Gastrocnemius medialis (tissue), 4 donors: ENCODE data around the gene ALKAL2. TPM values are rescaled to one million over a fixed set of nuclear protein-coding genes. Genes with fewer than 3 reads are reported as not detected.

Experiments
- ATAC-seq, 2 donors: fragments of 150-250 bp; one replicate each; pipeline ENCODE4 v1.9.1; 2016
- DNase-seq, 2 donors: peaks; one replicate each; pipeline ENCODE4 v3.0.0-alpha.2; 2019
- H3K27ac ChIP-seq, 4 donors: fragments of 200-600 bp; sonication (generic); 1 replicate in 1 of 4; 2 replicates in 3 of 4; pipeline ENCODE4 v1.5.1; 2016 to 2018; ENCODE audit warnings: mild to moderate bottlenecking in 2 of 4, moderate library complexity in 1 of 4
- H3K27me3 ChIP-seq, 3 donors: fragments of 200-600 bp; sonication (generic) in 2 of 3; 1 replicate in 1 of 3; 2 replicates in 2 of 3; pipeline versions ENCODE4 v1.5.1 to v1.6.0; 2016 to 2019; ENCODE audit warnings: mild to moderate bottlenecking in 1 of 3, moderate library complexity in 1 of 3
- H3K36me3 ChIP-seq, 2 donors: fragments of 200-600 bp; sonication (generic) in 1 of 2; one replicate each; pipeline ENCODE4 v1.5.1; 2017 to 2018
- H3K4me1 ChIP-seq, 2 donors: fragments of 200-600 bp; sonication (generic) in 1 of 2; one replicate each; pipeline ENCODE4 v1.5.1; 2016 to 2017; ENCODE audit warnings: mild to moderate bottlenecking in 2 of 2
- H3K4me3 ChIP-seq, 4 donors: fragments of 200-600 bp; sonication (generic) in 3 of 4; 1 replicate in 1 of 4; 2 replicates in 3 of 4; pipeline ENCODE4 v1.5.1; 2016 to 2019; ENCODE audit warnings: mild to moderate bottlenecking in 2 of 4
- H3K9me3 ChIP-seq, 3 donors: fragments of 200-600 bp; sonication (generic) in 2 of 3; 1 replicate in 1 of 3; 2 replicates in 2 of 3; pipeline ENCODE4 v1.5.1; 2016 to 2019
- POLR2A ChIP-seq, 2 donors: fragments of 450-650 bp; IDR thresholded peaks; one replicate each; pipeline ENCODE4 v1.6.1; 2017; ENCODE audit warnings: antibody characterized with exemption in 2 of 2, mild to moderate bottlenecking in 2 of 2, moderate library complexity in 2 of 2
- in situ Hi-C, 4 donors: fragments of 200-750 bp; cut with MboI; loops; one replicate each; pipeline versions ENCODE4 v1.15.0 to v1.8.0; 2017; ENCODE audit warnings: low sequenced_read_pairs in 4 of 4
- intact Hi-C: fragments of 100-400 bp; cut with DNase I; formaldehyde crosslinking; loops from one replicate; pipeline ENCODE4 v1.15.1; 2023; ENCODE audit warnings: low total_unique reads
- total RNA-seq, 4 donors: library from RNA; depleted of rRNA; stranded (reverse); fragments of >200 nt; gene quantifications; one replicate each; pipeline versions ENCODE4 v1.1.0 to v1.2.3, GENCODE V29; 2016
- TF ChIP-seq, protein P1 (sequence below), 5 experiments: fragments of 450-650 bp in 3 of 5; fragments of 200-600 bp in 2 of 5; sonication (generic) in 2 of 5; IDR thresholded peaks in 4 of 5; conservative IDR thresholded peaks in 1 of 5; 1 replicate in 4 of 5; 2 replicates in 1 of 5; pipeline ENCODE4 v1.5.1; 2016 to 2019; ENCODE audit warnings: antibody characterized with exemption in 5 of 5, mild to moderate bottlenecking in 3 of 5, moderate library complexity in 3 of 5

ALKAL2 gene
- total RNA-seq, 4 donors from 2014 or later: not detected

GRCh38 chr2:233030-233429, 54.9 kb downstream of the ALKAL2 start:
- intact Hi-C loops: no loop called here
- H3K36me3 ChIP-seq: peaks cover 0 to 20% of the 10 kb centered on the region in 2 donors
- no peak for ATAC-seq

DNA sequence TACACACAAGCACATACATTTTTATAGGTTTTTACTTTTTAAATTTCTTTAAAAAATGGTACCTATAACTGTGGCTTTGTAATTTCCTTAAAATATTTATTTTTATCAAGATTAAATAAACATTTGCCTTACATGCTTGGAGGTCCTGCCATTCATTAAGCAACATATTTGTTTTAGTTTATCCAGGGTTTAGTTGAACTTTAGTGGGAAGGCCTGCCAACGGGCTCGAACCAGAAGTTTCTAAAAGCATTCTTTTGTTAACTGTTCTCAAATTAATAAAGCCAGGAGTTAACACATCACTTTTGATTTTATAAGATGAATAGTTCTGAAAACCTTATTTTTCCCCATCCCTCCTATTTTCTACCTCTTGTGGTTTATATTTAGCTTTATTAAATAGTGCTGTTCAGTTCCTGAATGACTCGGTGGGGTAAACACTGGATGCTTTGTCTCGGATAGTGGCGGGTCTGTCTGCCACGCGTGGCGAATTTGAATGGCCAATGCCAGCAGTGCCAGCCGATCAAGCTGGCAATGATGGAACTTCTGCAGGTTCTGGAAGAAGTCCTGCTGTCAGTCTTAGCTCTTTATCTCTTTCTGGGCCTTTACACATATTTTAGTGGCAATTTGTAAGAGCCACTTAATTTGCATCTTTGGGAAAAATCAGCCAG, 56.2 kb downstream of the ALKAL2 start:
- Histone ChIP-seq H3K36me3 (peaks cover 0 to 34% of the 10 kb centered on the region in 2 donors), H3K9me3 (no peaks in the 10 kb centered on the region), H3K4me1 (no peaks in the 10 kb centered on the region), H3K27ac (no peak overlapping the region), H3K4me3 (no peak overlapping the region), H3K27me3 (no peaks in the 10 kb centered on the region)
- no peak for ATAC-seq
- TF ChIP-seq, protein P1, sequence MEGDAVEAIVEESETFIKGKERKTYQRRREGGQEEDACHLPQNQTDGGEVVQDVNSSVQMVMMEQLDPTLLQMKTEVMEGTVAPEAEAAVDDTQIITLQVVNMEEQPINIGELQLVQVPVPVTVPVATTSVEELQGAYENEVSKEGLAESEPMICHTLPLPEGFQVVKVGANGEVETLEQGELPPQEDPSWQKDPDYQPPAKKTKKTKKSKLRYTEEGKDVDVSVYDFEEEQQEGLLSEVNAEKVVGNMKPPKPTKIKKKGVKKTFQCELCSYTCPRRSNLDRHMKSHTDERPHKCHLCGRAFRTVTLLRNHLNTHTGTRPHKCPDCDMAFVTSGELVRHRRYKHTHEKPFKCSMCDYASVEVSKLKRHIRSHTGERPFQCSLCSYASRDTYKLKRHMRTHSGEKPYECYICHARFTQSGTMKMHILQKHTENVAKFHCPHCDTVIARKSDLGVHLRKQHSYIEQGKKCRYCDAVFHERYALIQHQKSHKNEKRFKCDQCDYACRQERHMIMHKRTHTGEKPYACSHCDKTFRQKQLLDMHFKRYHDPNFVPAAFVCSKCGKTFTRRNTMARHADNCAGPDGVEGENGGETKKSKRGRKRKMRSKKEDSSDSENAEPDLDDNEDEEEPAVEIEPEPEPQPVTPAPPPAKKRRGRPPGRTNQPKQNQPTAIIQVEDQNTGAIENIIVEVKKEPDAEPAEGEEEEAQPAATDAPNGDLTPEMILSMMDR (IDR thresholded peaks at IDR 0.05 in 4 of 5, conservative IDR thresholded peaks at IDR 0.05 in 1 of 5): no peak
- TF ChIP-seq POLR2A (IDR thresholded peaks at IDR 0.05): no peak
- no peak for DNase-seq
- intact Hi-C loops: no loop called here
- in situ Hi-C loops: no loop called here

More at GRCh38 chr2:233030-233429, 54.9 kb downstream of the ALKAL2 start:
- H3K4me3 ChIP-seq: no peak overlapping the region
- TF ChIP-seq POLR2A (IDR thresholded peaks at IDR 0.05): no peak
- TF ChIP-seq, protein P1 (IDR thresholded peaks at IDR 0.05 in 4 of 5, conservative IDR thresholded peaks at IDR 0.05 in 1 of 5): no peak
- no peak for DNase-seq
- H3K4me1 ChIP-seq: no peaks in the 10 kb centered on the region
- no peaks in the 10 kb centered on the region for H3K27me3 ChIP-seq
- no peak overlapping the region for H3K27ac ChIP-seq
- no peaks in the 10 kb centered on the region for H3K9me3 ChIP-seq
- in situ Hi-C loops: no loop called here

Other genes with a start within 250 kb of the ALKAL2 start
- gene FAM110C, start 241.6 kb downstream of the ALKAL2 start, total RNA-seq: under 1 TPM in 1 of 4 donors, not detected in 3; 0.10 TPM
- gene SH3YL1, start 24.1 kb downstream of the ALKAL2 start, total RNA-seq: 10 to 100 TPM in 1 of 4 donors, 1 to 10 TPM in 3; 6.2 to 16.1 (median 8.5) TPM
- gene ACP1, start 23.1 kb downstream of the ALKAL2 start, total RNA-seq: 10 to 100 TPM; 69.7 to 91.3 (median 81.9) TPM